ENCODE measurements around the gene CATSPERD.

DNA sequence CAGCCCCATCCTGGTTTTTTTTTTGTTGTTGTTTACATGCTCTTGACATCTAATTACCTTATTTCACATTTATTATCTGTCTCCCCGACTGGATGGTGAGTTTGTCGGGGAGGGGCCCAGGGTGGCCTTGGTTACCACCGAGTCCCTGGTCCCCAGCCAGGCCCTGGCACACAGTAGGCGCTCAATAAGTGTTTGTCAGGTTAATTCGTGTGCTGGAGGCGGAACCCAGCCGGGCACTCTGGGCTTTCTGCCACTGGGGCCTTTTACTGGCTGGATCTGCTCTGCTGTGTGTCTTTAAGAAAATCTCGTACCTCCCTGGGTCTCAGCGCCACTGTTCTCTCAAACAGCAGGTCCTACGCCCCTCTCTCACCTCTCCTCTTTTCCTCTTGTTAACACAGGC lies 89.0 kb downstream of the CATSPERD start:
- TF ChIP-seq, protein P1, sequence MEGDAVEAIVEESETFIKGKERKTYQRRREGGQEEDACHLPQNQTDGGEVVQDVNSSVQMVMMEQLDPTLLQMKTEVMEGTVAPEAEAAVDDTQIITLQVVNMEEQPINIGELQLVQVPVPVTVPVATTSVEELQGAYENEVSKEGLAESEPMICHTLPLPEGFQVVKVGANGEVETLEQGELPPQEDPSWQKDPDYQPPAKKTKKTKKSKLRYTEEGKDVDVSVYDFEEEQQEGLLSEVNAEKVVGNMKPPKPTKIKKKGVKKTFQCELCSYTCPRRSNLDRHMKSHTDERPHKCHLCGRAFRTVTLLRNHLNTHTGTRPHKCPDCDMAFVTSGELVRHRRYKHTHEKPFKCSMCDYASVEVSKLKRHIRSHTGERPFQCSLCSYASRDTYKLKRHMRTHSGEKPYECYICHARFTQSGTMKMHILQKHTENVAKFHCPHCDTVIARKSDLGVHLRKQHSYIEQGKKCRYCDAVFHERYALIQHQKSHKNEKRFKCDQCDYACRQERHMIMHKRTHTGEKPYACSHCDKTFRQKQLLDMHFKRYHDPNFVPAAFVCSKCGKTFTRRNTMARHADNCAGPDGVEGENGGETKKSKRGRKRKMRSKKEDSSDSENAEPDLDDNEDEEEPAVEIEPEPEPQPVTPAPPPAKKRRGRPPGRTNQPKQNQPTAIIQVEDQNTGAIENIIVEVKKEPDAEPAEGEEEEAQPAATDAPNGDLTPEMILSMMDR (IDR thresholded peaks at IDR 0.05), result no peak
- TF ChIP-seq EZH2phosphoT487 (IDR thresholded peaks at IDR 0.05), result no peak
